Kidney glomerular epithelial cell (primary cell): Measurements from ENCODE around the gene ARFIP1.

Experiments used
- DNase-seq: peaks from one replicate; lab custom pipeline; 2025; lab: John Stamatoyannopoulos, UW

Gene ARFIP1

DNA sequence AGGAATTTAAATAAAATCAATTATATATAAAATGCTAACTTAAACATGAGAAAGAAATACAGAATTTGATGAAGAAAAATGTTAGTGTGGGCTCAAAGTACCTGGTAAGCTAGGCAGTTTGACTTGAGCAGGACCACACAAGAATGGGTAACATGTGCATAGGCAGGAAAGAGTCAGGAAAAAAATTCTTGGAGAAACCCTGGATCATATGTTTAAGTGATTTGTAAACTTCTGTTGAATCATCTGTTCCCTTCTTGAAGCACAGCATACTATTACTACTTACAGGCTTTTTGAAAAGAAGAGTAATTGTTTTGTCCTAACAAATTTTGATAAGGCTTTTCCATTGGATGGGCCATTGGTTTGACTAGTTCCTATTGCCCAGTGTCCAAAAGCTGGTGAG lies 118.9 kb downstream of the ARFIP1 start:
- DNase-seq: no peak

DNA sequence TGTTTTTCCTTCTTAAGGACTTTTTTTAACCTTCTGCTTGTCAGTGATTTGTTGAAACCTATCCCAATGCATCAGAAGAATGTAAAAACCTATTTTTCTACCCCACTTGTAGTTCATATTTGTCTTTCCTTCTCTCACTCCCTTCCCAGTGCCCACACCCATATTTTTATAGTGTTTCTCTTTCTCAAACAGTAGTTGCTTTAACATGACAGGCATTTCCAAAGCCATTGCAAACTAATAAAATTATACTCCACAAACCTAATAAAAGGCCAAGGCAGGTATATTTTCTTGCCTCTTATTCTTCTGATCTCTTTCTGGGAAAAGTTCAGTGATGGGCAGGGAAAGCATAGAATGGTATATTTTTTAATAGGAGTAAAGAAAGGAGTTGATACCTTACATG lies 120.6 kb downstream of the ARFIP1 start:
- no peak for DNase-seq

DNA sequence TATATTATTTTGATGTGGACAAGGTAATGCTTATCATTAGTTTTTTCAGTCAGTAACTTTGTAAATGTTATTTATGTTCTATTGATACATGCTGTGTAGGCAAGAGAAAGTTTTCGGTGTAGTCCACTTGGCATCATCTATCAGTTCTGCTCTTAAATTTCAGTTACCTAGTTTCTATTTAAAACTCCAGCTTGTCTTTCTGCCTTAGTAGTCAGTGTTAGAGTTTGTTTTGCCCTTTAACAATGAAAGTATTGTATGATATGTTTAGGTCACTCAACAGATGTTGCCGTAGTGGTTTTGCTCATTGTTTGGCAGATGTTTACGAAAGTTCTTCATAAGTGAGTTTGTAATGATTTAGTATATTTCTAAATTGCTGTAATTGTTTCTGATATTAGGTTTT lies 121.5 kb downstream of the ARFIP1 start:
- DNase-seq: no peak

DNA sequence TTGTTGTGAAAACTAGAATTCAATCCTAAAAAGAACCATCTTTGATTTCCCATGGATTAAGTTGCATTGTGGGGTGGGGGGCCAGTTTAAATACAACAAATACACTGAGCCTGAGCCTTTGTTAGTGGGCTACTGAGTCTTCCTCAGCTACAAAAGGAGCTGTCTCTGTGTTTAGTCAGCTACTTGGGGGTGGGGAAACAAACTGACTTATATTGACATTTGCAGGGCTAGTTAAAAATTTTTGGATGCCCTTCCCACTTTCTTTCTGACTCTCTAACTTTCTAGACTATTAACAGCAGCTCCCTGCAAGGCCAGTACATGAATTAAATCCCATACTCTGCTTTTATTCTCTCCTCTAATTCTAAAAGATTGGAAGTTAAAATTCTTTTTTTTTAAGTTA lies 123.9 kb downstream of the ARFIP1 start:
- DNase-seq: no peak

DNA sequence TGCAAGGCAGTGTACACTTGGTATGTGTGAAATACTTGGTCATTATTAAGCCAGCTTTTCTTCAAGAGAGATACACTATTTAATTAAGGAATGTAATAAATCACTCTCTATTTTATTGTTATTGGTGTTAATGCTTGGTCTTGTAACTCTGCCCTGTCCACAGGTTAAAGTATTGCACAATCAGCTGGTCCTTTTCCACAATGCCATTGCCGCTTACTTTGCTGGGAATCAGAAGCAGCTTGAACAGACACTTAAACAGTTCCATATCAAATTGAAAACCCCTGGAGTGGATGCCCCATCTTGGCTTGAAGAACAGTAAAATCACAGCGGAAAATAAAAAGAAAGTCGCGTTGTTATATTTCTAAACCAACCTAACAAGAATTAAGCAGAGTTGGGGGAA lies 130.1 kb downstream of the ARFIP1 start:
- DNase-seq: no peak

DNA sequence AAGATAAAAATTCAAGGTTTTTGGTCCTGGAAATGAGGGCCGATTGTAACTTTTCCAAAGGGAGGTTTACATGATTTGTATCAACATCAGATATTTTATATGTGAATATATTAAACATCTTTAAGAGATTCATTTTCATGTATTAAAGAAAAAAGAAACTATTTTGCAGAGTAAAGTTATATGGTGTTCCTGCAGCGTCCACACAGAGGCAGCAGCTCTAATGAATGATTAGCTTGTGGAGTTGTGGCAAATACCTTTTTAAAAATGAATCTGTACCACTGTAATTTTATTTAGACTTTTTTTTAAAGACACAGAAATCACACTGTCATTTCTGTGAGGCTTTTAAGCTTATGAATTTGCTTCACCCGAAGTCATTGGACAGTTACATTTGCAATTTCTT lies 130.8 kb downstream of the ARFIP1 start:
- DNase-seq: no peak

DNA sequence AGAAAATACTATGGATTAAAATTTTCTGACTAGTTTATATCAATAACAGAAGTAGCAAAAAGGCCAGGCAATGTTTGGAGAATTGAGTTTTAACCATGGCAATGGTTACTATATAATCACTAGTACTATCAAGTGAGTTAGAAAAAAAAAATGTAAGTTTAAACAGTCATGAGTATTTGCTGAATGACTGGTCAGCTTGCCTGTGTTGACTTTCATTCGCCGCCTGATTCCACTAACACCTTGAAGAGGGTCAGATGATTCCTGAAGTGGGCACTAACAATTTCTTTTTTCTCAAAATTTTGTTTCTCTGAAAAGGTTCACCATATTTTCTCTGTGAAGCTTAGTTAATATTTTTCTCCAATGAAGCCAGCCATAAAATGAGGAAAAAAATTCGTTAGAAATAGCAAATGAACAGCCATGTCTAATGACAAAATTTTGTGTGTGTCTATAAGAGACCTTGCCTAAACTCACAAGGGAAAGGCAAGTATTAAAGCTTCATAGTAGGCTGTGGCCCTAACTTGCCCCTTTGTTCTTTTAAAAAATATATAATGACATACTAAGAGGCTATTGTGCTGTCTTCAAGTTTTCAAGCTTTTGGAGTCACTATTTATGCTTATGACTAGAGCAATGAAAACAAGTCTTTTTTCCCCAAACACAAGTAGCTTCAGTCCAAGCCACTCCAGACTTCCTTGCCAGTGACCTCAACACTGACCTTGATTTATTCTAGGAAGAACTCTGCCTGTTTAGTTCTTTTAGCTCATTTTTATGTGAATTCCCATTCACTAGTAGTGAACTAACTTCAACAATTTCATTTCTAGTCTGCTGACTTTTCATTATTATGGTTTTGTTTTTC lies 138.0 kb downstream of the ARFIP1 start:
- no peak for DNase-seq

DNA sequence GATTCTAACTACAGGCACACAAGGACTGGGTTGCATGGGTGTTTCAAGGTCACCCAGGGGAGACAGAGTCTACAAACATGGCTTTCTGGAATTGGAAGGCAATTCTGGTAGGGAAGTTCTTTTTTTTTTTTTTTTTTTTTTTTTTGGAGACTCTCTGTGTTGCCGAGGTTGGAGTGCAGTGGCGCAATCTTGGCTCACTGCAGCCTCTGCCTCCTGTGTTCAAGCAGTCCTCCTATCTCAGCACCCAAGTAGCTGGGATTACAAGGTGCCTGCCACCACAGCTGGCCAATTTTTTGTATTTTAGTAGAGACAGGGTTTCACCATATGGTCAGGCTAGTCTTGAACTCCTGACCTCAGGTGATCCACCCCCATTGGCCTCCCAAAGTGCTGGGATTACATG lies 140.1 kb downstream of the ARFIP1 start:
- no peak for DNase-seq

DNA sequence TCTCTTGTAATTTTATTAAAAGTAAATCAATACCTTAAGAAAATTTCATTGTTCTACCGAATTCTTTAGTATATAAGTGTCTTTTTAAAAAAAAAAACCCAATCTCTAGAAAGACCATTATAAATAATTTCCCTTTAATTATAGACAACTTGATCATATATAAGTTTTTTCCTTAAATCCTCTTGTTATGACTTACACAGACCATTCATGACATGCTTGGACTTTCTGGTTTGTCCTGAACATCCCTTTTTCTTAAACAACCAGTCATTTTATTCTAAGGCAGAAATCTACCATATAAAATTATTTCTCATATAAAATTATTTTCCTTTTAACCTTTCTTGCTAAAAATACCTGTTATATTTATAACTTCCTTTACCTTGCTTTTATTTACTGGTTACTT lies 141.0 kb downstream of the ARFIP1 start:
- no peak for DNase-seq

DNA sequence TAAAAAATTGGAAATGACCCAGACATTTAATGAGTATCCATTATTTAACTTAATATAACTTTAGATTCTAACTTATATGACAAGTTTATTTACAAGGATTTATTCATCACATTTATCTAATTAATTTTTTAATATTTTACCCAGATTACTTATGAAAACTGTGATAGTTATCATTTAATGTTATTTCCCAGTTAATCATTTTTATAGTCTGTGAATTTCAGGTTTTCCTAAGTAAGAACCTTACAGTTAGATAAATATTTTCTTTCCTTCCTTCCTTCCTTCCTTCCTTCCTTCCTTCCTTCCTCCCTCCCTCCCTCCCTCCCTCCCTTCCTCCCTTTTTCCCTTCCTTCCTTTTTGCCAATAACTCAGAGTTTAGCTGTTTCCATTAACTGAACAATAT lies 141.5 kb downstream of the ARFIP1 start:
- no peak for DNase-seq

DNA sequence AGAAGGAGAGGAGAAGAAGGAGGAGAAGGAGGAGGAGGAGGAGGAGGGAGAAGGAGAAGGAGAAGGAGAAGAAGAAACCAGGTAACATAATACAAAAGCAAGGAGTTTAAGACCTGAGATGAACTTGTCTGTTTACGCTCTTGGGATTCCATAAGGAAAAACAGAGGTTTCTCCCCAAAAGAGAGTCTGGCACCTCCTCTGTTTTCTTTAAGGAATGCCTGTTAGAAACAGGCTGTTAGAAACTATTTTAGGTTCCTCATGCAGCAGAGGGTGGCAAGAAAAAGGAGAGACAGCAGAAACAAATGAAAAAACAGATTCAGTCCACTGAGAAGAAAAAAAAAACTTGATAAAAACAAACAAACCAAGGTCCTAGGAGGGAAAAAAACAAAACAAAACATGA lies 146.1 kb downstream of the ARFIP1 start:
- DNase-seq: no peak

DNA sequence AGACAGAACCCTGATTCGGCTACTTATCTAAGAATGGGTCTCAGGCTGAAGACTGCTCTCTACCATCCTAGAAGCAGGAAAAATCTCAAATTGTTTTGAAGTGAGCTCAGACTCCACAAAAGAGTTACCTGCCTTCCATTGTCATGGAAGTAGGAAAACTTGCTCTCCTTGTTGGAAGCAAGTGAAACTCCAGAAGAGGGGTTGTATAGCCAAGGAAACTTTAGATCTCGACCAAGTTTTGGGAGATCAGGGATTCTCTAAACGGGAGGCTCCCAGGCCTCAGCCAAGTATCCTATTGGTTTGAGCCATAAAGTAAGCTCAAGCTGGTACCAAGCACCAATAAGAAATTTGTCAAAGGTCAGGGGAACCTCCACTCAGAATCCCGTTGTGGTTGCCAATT lies 147.2 kb downstream of the ARFIP1 start:
- DNase-seq: no peak

DNA sequence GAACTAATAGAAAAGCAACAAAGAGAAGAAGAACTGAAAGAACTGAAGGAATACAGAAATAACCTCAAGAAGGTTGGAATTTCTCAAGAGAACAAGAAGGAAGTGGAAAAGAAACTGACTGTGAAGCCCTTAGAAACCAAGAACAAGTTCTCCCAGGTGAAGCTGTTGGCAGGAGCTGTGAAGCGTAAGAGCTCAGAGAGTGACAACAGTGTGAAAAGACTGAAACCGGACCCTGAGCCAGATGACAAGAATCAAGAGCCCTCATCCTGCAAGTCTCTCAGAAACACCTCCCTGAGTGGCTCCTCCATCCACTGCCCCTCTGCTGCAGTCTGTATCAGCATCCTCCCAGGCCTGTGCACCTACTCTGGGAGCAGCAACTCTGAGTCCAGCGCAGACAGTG lies 148.0 kb downstream of the ARFIP1 start:
- DNase-seq: no peak

DNA sequence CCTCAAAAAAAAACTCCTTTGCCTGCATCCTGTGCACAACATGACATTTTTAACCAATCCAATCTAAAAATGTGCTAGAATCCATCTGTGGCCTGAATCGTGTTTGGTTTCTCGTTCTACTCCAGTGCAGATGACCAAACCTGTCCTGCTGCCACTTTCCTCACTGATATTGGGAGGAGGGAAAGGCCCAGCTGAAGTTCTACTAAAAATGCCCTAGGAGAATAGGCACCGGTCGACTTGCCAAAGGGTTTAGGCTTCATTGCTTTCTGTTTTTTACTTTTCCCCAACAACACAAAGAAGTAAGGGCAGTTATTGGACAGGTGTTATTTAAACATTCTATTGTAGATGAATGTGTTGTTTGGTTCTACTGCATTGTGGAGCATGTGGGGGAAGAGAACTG lies 148.5 kb downstream of the ARFIP1 start:
- DNase-seq: no peak

DNA sequence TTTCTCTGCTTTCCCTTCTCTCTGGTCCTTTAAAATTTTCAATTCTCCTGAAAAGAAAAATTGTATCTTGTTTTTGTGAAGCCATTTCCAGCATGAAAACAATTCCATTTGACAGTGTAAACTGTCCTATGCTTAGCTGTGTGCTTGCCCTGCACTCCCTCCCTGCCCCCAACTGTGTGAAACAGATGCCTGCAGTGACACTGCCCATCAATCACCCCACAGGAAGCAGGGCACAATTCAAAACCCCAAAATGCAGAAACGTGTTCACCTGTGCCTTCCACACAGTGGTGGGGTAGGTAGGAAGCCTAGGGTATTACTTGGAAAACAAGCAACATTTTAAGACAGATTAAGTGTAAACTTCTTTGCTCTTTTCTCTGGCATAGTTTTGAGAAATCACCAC lies 150.1 kb downstream of the ARFIP1 start:
- DNase-seq: no peak

DNA sequence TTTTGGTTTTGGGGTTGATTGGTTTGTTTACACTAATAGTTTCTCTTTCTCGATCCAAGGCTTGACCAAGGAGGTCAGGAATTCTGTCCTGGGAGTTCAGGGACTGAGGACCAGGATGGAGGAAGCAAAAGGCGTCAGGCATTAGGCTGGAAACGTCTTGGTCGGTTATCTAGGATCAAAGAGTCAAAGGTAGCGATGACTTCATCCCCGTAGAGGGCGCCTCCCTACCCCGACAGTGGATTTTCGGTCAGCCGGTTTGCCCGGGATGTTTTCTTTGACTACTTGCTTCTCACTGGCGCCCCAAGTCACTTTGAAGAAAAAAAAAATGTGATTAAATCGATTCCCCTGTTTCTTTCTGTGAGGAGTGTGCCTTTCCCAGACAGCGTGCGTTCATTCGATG lies 155.4 kb downstream of the ARFIP1 start:
- DNase-seq: no peak

DNA sequence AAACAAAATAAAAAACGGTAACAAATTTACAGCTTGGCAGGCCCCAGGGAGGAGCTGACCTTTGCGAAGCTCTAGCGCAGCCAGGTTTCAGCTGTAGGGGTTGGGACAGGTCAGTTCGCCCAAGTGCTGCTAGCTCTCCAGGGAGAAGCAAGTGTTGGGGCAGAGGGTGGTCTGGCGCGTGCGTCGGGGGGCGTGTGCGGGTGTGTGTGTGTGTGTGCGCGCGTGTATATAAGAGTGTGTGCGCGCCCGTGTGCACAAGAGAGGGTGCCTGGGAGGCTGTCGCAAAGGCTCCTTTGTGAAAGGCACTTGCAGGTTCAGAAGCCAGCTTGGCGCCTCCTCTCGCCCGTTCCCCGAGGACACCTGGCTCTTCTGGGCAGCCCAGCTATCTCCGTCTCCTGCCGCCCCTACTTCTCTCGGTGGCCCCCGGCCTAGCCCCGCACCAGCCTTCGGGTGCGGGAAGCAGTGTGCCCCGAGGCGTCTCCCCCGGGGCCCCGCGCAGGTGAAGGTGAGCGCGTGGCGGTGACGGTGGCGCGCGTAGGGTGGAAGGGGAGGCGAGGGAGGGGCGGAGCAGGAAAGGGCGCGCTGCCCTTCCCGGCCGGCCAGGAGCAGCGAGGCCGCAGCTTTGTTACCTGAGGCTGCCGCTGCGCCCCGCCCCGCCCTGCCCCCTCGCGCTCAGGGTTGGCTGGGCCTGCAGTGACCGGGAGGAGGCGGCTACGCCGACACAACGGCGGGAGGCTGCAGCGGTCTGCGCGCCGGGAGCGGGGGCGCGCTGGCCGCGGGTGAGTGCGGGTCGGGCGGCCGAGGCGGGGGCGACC lies 156.1 kb downstream of the ARFIP1 start, which contains the start of gene FHDC1:
TSS of gene FHDC1 (plus strand) at position 693 of the 815 bp plus-strand sequence. CDS start 6,735 bp downstream, outside the sequence.
- peak; percentile 51 for DNase-seq

DNA sequence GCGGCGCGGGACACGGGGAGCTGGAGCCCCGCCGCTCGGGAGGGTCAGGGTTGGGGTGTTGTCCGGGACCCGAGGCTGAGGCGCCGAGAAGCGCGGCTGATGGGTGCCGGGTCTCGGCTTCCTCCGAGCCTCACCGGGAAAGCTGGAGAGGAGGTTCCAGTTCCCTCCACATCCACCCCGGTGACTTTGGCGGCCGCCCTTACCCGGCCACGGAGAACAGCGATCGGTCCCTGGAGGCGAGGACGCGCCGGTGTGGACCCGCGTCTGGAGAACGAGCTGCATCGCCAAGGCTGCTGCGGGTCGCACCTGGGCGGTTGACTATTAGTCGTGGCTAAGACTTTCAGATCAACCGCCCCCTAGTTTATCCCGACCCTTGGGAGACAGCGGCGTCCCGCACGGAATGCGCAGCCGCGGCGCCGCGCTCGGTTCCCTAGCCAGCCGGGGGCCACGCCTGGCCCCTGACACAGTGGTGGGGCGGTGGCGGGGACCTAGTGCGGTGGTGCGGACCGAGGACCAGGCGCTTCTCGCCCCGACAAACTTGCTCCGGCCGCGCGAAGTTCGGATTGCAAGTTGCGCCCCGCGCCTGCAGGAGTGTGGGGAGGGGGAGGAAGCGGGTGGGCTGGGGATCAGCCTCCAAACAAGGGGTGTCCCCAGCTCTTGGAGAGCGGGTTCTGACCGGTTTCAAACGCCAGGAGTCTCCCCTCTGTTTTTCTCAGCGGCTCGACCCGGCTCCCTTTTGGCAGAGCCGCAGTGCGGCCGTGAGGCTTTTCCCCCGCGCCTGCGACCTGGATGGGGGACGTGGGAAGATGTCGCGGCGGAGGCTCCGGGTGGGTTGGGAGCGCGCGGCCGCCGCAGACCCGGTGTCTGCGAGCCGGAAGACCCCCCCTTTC lies 156.9 kb downstream of the ARFIP1 start:
- no peak for DNase-seq

DNA sequence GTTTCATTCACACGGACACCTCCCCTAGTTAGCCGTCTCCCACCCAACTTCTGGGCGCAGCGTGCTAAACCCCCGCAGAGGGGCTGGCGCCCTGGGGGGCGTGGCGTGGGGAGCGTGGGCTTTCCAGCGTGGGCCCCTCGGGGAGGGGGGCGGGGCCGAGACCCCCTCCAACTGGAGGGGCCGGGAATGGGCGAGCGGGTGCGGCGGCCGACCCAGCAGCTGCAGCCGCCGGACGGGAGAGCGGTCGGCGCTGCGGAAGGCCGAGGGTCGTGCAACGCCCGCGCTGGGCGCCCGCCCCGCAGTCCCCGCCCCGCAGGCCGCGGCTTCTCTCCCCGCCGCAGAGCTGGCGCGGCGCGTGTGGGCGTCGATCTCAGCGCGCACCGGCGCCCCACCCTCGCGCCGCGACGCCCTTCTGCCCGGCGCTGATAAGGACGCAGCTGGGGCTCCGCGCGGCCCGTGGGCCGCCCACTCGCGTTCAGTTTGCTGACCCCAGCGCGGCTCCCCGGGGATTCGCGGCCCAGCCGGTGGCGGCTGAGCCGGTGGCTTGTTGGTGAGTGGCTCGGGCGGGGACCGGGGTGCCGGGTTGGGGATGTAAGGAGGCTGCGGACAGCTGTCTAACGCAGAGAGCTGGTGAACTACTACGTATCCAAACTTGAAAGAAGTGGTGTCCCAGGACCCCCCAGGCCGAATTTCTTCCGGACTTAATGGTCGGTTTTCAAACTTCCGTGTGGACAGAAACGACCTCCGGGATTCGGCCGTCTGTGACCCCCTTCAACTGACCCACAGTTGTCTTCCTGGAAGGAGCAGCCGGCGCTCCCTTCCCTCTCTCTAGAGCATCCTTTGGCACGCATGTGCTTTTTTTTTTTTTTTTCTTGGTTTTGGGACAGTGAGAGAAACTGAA lies 157.8 kb downstream of the ARFIP1 start:
- DNase-seq: no peak

DNA sequence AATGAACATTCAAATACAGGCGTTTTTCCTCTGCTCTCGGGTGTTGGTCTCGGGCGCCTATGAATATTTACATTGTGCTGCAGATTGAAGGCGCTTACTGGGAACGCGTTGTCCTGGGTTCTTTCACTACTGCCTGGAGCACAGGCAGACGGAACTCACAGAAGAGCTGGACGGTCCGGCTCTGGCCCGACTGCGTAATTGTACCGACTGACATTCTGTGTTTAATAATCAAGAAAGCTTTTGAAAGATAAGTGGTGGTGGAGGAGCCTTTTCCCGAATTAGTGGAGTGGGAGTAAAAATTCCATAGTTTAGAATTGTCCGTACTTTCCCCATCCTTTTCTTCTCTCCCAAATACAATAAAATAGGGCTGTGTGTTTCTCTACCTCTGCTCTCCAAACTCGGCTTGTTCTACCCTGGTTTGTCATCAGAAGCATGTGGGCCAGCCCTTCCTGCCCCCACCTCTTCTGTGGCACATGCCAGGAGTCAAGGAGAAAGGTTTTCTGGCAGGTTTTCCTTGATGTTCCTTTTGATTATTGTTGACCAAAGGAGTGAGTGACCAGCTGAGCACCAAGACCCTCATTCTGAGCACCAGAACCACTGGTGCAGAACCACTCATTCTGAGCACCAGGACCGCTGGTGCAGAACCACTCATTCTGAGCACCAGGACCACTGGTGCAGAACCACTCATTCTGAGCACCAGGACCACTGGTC lies 158.6 kb downstream of the ARFIP1 start:
- no peak for DNase-seq

DNA sequence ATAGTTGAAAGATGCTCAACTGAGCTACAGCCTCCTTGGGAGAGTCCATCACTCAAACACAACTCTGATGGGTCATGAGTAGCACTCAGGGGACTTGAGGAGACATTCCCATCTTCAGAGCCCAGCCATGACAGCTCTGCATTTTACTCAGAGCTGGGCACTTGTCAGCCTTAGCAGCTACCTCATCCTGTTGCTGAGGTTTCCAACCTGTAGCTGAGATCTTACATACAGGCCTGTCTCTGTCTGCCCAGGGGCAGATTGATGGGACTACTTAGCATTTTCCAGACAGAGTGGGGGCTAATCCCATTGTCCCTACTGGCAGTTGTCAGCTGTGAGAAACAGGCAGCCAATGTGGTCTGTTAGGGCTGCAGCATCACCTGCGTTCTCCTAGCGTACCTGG lies 159.9 kb downstream of the ARFIP1 start:
- DNase-seq: no peak
